A673 (cell line): ENCODE measurements around the gene FUZ. TPM values are rescaled to one million over a fixed set of nuclear protein-coding genes. Genes with fewer than 3 reads are reported as not detected.

ENCODE experiments used
- BruUV-seq: library from RNA; stranded (reverse); fragments of 400-500 nt; replicated peaks from 2 replicates; lab custom pipeline; 2021; lab: Mats Ljungman, UMichigan
- CTCF ChIA-PET: fragments of 300-600 bp; sonication (Branson Sonifier 250); formaldehyde crosslinking; loops from one replicate; lab custom pipeline; 2022; ENCODE audit warnings: antibody characterized with exemption; lab: Charles Lee
- POLR2A ChIA-PET: fragments of 300-600 bp; sonication (Branson Sonifier 250); formaldehyde crosslinking; loops from one replicate; lab custom pipeline; 2022; ENCODE audit warnings: antibody characterized with exemption; ENCODE audit not compliant: low non-redundant PET; lab: Charles Lee
- DNase-seq: peaks from one replicate; pipeline ENCODE4 v3.0.0-alpha.2; 2015; ENCODE audit warnings: low spot score
- H3K27ac ChIP-seq: fragments of 200-600 bp; sonication (generic); 2 replicates; pipeline ENCODE4 v1.5.1; 2016; ENCODE audit warnings: mixed run types, low read depth, mild to moderate bottlenecking, mixed read lengths, antibody characterized with exemption, low read length; ENCODE audit not compliant: poor library complexity, severe bottlenecking
- H3K27me3 ChIP-seq: fragments of 200-600 bp; sonication (generic); replicated peaks from 2 replicates; pipeline ENCODE4 v1.6.1; 2017; ENCODE audit warnings: mixed run types, low read depth, mild to moderate bottlenecking, mixed read lengths, antibody characterized with exemption, low read length; ENCODE audit not compliant: insufficient read depth, poor library complexity
- H3K36me3 ChIP-seq: fragments of 200-600 bp; sonication (generic); 2 replicates; pipeline ENCODE4 v1.6.1; 2016; ENCODE audit warnings: mixed run types, mild to moderate bottlenecking, mixed read lengths, antibody characterized with exemption, low read length; ENCODE audit not compliant: insufficient read depth, poor library complexity, severe bottlenecking
- H3K4me1 ChIP-seq: fragments of 200-600 bp; sonication (generic); 2 replicates; pipeline ENCODE4 v1.6.1; 2017; ENCODE audit warnings: mixed run types, mild to moderate bottlenecking, mixed read lengths, antibody characterized with exemption, low read length; ENCODE audit not compliant: insufficient read depth, poor library complexity, severe bottlenecking
- H3K4me3 ChIP-seq: fragments of 200-600 bp; sonication (generic); 2 replicates; pipeline ENCODE4 v1.5.1; 2016; ENCODE audit warnings: low read depth, mixed run types, mild to moderate bottlenecking, mixed read lengths, low read length; ENCODE audit not compliant: poor library complexity, severe bottlenecking
- H3K9me3 ChIP-seq: fragments of 200-600 bp; sonication (generic); 2 replicates; pipeline ENCODE4 v1.6.1; 2016; ENCODE audit warnings: mixed run types, low read depth, mild to moderate bottlenecking, mixed read lengths, antibody characterized with exemption, low read length; ENCODE audit not compliant: poor library complexity, severe bottlenecking
- CTCF ChIP-seq: fragments of 300-800, 200-600 bp; sonication (generic); conservative IDR thresholded peaks from 2 replicates; pipeline ENCODE4 v1.5.1; 2017; ENCODE audit warnings: low read depth, mild to moderate bottlenecking, antibody characterized with exemption, low read length, moderate library complexity, mixed read lengths
- EZH2 ChIP-seq: fragments of 200-600 bp; sonication (generic); IDR thresholded peaks from 2 replicates; pipeline ENCODE4 v1.6.1; 2017; ENCODE audit warnings: borderline replicate concordance, low read depth, mild to moderate bottlenecking, mixed read lengths, antibody characterized with exemption, low read length; ENCODE audit not compliant: poor library complexity, severe bottlenecking
- intact Hi-C: fragments of 100-400 bp; cut with micrococcal nuclease; formaldehyde crosslinking; loops from one replicate; pipeline ENCODE4 v1.10.0; 2022; ENCODE audit not compliant: unreplicated experiment
- total RNA-seq: library from RNA; stranded (reverse); gene quantifications from 2 replicates; pipeline ENCODE4 v1.2.3, GENCODE V29; 2021

FUZ gene
- total RNA-seq, 1 experiment from 2014 or later, result 53.0 TPM

- intact Hi-C loops, result no loop called here
- no peak overlapping the region for H3K27ac ChIP-seq
- no peak for DNase-seq
- no peaks in the 10 kb centered on the region for H3K9me3 ChIP-seq
- TF ChIP-seq CTCF (no peak), EZH2 (no peak)
- ChIA-PET POLR2A (no interaction called here), CTCF (no interaction called here)
- peaks cover 65% of the 10 kb centered on the region for H3K36me3 ChIP-seq
- H3K27me3 ChIP-seq, result no peaks in the 10 kb centered on the region
- no TSS peak for BruUV-seq
- H3K4me1 ChIP-seq, result no peaks in the 10 kb centered on the region
- no peak overlapping the region for H3K4me3 ChIP-seq
Measured at GRCh38 chr19:49832556-49832955, 19.5 kb upstream of the FUZ start.

- Histone ChIP-seq H3K4me3 (no peak overlapping the region), H3K27me3 (no peaks in the 10 kb centered on the region), H3K4me1 (no peaks in the 10 kb centered on the region), H3K27ac (no peak overlapping the region), H3K36me3 (peaks cover 59% of the 10 kb centered on the region), H3K9me3 (no peaks in the 10 kb centered on the region)
- intact Hi-C loops, result no loop called here
- ChIA-PET POLR2A (no interaction called here), CTCF (no interaction called here)
- no TSS peak for BruUV-seq
- no peak for TF ChIP-seq EZH2
- no peak for TF ChIP-seq CTCF
- no peak for DNase-seq
Measured at GRCh38 chr19:49831592-49831991, 18.5 kb upstream of the FUZ start.

GRCh38 chr19:49830766-49831165 is 17.7 kb upstream of the FUZ start:
- no peaks in the 10 kb centered on the region for H3K4me1 ChIP-seq
- H3K9me3 ChIP-seq, result no peaks in the 10 kb centered on the region
- H3K27ac ChIP-seq, result no peak overlapping the region
- no TSS peak for BruUV-seq
- H3K36me3 ChIP-seq, result peaks cover 52% of the 10 kb centered on the region
- TF ChIP-seq EZH2 (no peak), CTCF (no peak)
- no peak for DNase-seq
- ChIA-PET CTCF (no interaction called here), POLR2A (no interaction called here)
- no peak overlapping the region for H3K4me3 ChIP-seq
- H3K27me3 ChIP-seq, result no peaks in the 10 kb centered on the region
- intact Hi-C loops, result no loop called here
